Neuronal stem cell (in vitro differentiated cells): Measurements from ENCODE around the gene IL1RAPL2.
A peak's percentile ranks its signal among the peaks of the same experiment; 100 is the strongest.
"Not testable (repeated sequence)": the region's sequence is repeated elsewhere in the genome, so short reads cannot be mapped to it uniquely, and the experiment has no call there.

Experiments
- DNase-seq: peaks from one replicate; pipeline ENCODE4 v3.0.0-alpha.2; 2013; ENCODE audit warnings: low spot score
- H2AFZ ChIP-seq: one replicate; pipeline ENCODE4 v1.6.1; 2013; ENCODE audit warnings: mild to moderate bottlenecking, low read length, inconsistent platforms
- H2AK5ac ChIP-seq: 2 replicates; pipeline ENCODE4 v1.6.1; 2013; ENCODE audit warnings: low read depth, mild to moderate bottlenecking, inconsistent platforms, low read length, moderate library complexity, mixed read lengths
- H2BK120ac ChIP-seq: 2 replicates; pipeline ENCODE4 v1.6.1; 2013; ENCODE audit warnings: low read depth, mild to moderate bottlenecking, inconsistent platforms, low read length, moderate library complexity, mixed read lengths
- H2BK12ac ChIP-seq: one replicate; pipeline ENCODE4 v1.6.1; 2013; ENCODE audit warnings: low read length, inconsistent platforms
- H2BK15ac ChIP-seq: 2 replicates; pipeline ENCODE4 v1.6.1; 2013; ENCODE audit warnings: mild to moderate bottlenecking, low read length, inconsistent platforms, mixed read lengths
- H2BK5ac ChIP-seq: one replicate; pipeline ENCODE4 v1.6.1; 2013; ENCODE audit warnings: inconsistent platforms, mild to moderate bottlenecking, low read length, moderate library complexity
- H3K14ac ChIP-seq: one replicate; pipeline ENCODE4 v1.6.1; 2013; ENCODE audit warnings: low read length, inconsistent platforms
- H3K18ac ChIP-seq: 2 replicates; pipeline ENCODE4 v1.6.1; 2013; ENCODE audit warnings: low read length, inconsistent platforms
- H3K23ac ChIP-seq: 2 replicates; pipeline ENCODE4 v1.6.1; 2013; ENCODE audit warnings: low read depth, mild to moderate bottlenecking, mixed read lengths, low read length, inconsistent platforms; ENCODE audit not compliant: poor library complexity
- H3K27ac ChIP-seq: replicated peaks from 3 replicates; pipeline ENCODE4 v1.5.1; 2013; ENCODE audit warnings: low read length, inconsistent platforms
- H3K27me3 ChIP-seq, 3 experiments: 2 replicates each; pipeline ENCODE4 v1.6.1; 2013; ENCODE audit warnings: low read length in 3 of 3, mild to moderate bottlenecking in 2 of 3, inconsistent platforms in 1 of 3, low read depth in 1 of 3, mixed read lengths in 1 of 3, moderate library complexity in 1 of 3; ENCODE audit not compliant: control insufficient read depth in 3 of 3, insufficient read depth in 3 of 3
- H3K36me3 ChIP-seq, 2 donors: replicated peaks in 1 of 2; 2 replicates each; pipeline ENCODE4 v1.6.1; 2013; ENCODE audit warnings: low read length in 2 of 2; ENCODE audit not compliant: control insufficient read depth in 2 of 2, insufficient read depth in 2 of 2
- H3K4ac ChIP-seq: 2 replicates; pipeline ENCODE4 v1.6.1; 2013; ENCODE audit warnings: inconsistent platforms, mild to moderate bottlenecking, low read length, moderate library complexity
- H3K4me1 ChIP-seq, 2 donors: 1 replicate in 1 of 2; 2 replicates in 1 of 2; pipeline ENCODE4 v1.6.1; 2013; ENCODE audit warnings: low read length in 2 of 2, low read depth in 1 of 2; ENCODE audit not compliant: control insufficient read depth in 2 of 2, insufficient read depth in 1 of 2
- H3K4me2 ChIP-seq: one replicate; pipeline ENCODE4 v1.6.1; 2013; ENCODE audit warnings: mild to moderate bottlenecking, low read length, inconsistent platforms; ENCODE audit not compliant: insufficient read depth, poor library complexity, severe bottlenecking
- H3K4me3 ChIP-seq, 2 donors: 2 replicates each; pipeline ENCODE4 v1.5.1; 2013; ENCODE audit warnings: low read length in 2 of 2, mild to moderate bottlenecking in 2 of 2, inconsistent platforms in 1 of 2, moderate library complexity in 1 of 2
- H3K79me1 ChIP-seq: one replicate; pipeline ENCODE4 v1.6.1; 2013; ENCODE audit warnings: low read depth, mild to moderate bottlenecking, inconsistent platforms, low read length, moderate library complexity
- H3K9ac ChIP-seq: one replicate; pipeline ENCODE4 v1.6.1; 2013; ENCODE audit warnings: mild to moderate bottlenecking, low read depth, low read length, inconsistent platforms; ENCODE audit not compliant: poor library complexity
- H3K9me3 ChIP-seq, 2 donors: replicated peaks in 1 of 2; 2 replicates each; pipeline versions ENCODE3 to v1.6.1; 2013; ENCODE audit warnings: low read length in 2 of 2, mild to moderate bottlenecking in 2 of 2, inconsistent platforms in 1 of 2, low read depth in 1 of 2, mixed read lengths in 1 of 2, moderate library complexity in 1 of 2; ENCODE audit not compliant: control insufficient read depth in 2 of 2, insufficient read depth in 1 of 2
- H4K8ac ChIP-seq: one replicate; pipeline ENCODE4 v1.6.1; 2013; ENCODE audit warnings: low read depth, mild to moderate bottlenecking, inconsistent platforms, low read length, moderate library complexity
- H4K91ac ChIP-seq: one replicate; pipeline ENCODE4 v1.6.1; 2013; ENCODE audit warnings: low read length, low read depth, mild to moderate bottlenecking, inconsistent platforms; ENCODE audit not compliant: poor library complexity
- WGBS, 2 donors: extraction: QIAGEN DNeasy Blood & Tissue Kit; methylation state at CpG; one replicate each; pipeline ENCODE4 v1.1.7; 2013; ENCODE audit warnings: missing lambda C conversion rate in 2 of 2, mixed read lengths in 1 of 2; ENCODE audit not compliant: insufficient read length in 2 of 2, insufficient replicate concordance in 1 of 2; ENCODE audit errors: extremely low coverage in 2 of 2; 5-methylcytosine and 5-hydroxymethylcytosine counted together

Gene IL1RAPL2

DNA sequence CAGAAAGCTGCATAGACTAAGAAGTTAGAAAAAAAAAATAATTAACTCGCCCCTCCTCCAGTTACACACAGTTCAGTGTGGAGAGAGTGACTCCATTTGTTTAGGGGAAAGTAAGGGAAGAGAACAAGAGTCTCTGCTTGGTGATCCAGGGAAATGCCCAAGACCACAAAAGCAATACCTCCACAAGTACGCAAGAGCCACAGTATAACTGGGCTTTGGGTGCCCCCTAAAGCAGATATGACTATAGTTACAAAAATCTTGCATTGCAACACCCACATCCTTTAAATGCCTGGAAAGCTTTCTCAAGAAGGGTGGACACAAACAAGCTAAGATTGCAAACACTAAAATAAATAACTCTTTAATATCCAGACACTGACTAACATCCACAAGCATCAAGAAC, 1092.1 kb downstream of the IL1RAPL2 start:
- no peak overlapping the region for H3K9ac ChIP-seq
- H2BK15ac ChIP-seq, result no peak overlapping the region
- H4K91ac ChIP-seq, result no peak overlapping the region
- H3K79me1 ChIP-seq, result no peaks in the 10 kb centered on the region
- no peak overlapping the region for H3K4me2 ChIP-seq
- no peak overlapping the region for H3K4ac ChIP-seq
- H4K8ac ChIP-seq, result no peak overlapping the region
- no peaks in the 10 kb centered on the region for H3K9me3 ChIP-seq
- H2AK5ac ChIP-seq, result no peak overlapping the region
- no peak overlapping the region for H3K4me3 ChIP-seq
- H3K18ac ChIP-seq, result no peak overlapping the region
- no peaks in the 10 kb centered on the region for H3K27me3 ChIP-seq
- H2AFZ ChIP-seq, result no peak overlapping the region
- no peak overlapping the region for H3K14ac ChIP-seq
- H2BK5ac ChIP-seq, result no peak overlapping the region
- H3K36me3 ChIP-seq, result no peaks in the 10 kb centered on the region
- H2BK120ac ChIP-seq, result no peak overlapping the region
- no CpG with 5 or more reads among the region's 2 CpGs for WGBS, 2 donors
- DNase-seq, result no peak
- no peak overlapping the region for H3K27ac ChIP-seq
- no peak overlapping the region for H3K23ac ChIP-seq
- no peaks in the 10 kb centered on the region for H3K4me1 ChIP-seq
- no peak overlapping the region for H2BK12ac ChIP-seq

DNA sequence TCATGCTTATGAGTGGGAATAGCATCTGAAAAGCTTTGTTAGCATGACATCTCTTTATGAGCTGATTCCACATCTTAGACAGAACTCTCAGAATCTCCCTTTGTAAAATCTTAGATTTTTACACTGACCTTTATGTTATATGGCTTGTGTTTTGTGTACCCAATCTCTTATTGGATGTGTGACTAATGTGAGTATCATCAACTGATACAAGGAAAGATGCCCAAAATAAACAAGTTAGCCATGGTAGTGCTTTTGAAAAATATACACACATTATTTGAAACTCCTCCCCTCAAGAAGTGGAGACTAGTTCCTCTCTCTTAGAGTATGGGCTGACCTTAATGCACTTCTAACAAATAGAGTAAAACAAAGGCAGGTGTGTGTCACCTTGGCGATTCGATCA, 1096.2 kb downstream of the IL1RAPL2 start:
- Histone ChIP-seq H2BK12ac (no peak overlapping the region), H2AFZ (no peak overlapping the region), H3K9ac (no peak overlapping the region), H3K14ac (no peak overlapping the region), H3K27ac (no peak overlapping the region), H2BK120ac (no peak overlapping the region), H2BK5ac (no peak overlapping the region), H3K9me3 (no peaks in the 10 kb centered on the region), H4K91ac (no peak overlapping the region), H3K4me3 (no peak overlapping the region), H3K4me1 (no peaks in the 10 kb centered on the region), H3K79me1 (no peaks in the 10 kb centered on the region), H3K4me2 (no peak overlapping the region), H3K18ac (no peak overlapping the region), H3K36me3 (no peaks in the 10 kb centered on the region), H3K4ac (no peak overlapping the region), H2BK15ac (no peak overlapping the region), H3K23ac (no peak overlapping the region), H2AK5ac (no peak overlapping the region), H4K8ac (no peak overlapping the region), H3K27me3 (no peaks in the 10 kb centered on the region)
- no peak for DNase-seq
- no CpG with 5 or more reads among the region's 2 CpGs for WGBS, 2 donors

DNA sequence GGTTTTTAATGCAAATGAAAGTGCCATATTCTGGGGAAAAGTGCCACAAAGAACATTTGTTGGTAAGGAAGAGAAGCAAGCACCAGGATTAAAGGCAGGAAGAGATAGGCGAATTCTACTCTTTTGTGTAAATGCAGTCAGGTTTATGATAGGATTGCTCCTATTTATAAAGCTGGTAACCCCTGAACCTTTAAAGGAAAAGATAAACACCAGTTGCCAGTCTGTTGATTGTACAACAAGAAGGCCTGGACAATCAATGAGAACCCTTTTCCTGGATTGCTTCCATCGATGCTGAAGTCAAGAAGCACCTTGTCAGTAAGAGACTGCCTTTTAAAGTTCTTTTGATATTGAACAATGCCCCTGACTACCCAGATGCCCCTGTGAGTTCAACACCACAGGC, 1098.2 kb downstream of the IL1RAPL2 start:
- Histone ChIP-seq H3K18ac (no peak overlapping the region), H3K27ac (no peak overlapping the region), H3K4me1 (no peaks in the 10 kb centered on the region), H4K91ac (no peak overlapping the region), H3K4ac (no peak overlapping the region), H3K14ac (no peak overlapping the region), H4K8ac (no peak overlapping the region), H3K79me1 (no peaks in the 10 kb centered on the region), H2AK5ac (no peak overlapping the region), H2BK5ac (no peak overlapping the region), H3K4me2 (no peak overlapping the region), H3K4me3 (no peak overlapping the region), H3K23ac (no peak overlapping the region), H3K36me3 (no peaks in the 10 kb centered on the region), H3K27me3 (no peaks in the 10 kb centered on the region), H2BK12ac (no peak overlapping the region), H3K9ac (no peak overlapping the region), H2BK15ac (no peak overlapping the region), H3K9me3 (no peaks in the 10 kb centered on the region), H2BK120ac (no peak overlapping the region), H2AFZ (no peak overlapping the region)
- no CpG with 5 or more reads among the region's 2 CpGs for WGBS, 2 donors
- peak; percentile 50 for DNase-seq

DNA sequence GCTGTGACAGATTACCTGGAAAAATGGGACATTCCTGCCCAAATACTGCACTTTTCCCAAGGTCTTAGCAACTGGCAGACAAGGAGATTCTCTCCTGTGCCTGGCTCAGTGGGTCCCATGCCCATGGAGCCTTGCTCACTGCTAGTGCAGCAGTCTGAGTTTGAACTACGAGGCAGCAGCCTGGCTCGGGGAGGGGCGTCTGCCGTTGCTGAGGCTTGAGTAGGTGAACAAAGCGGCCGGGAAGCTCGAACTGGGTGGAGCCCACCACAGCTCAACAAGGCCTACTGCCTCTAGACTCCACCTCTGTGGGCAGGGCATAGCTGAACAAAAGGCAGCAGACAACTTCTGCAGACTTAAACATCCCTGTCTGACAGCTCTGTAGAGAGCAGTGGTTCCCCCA, 1118.3 kb downstream of the IL1RAPL2 start:
- not testable (repeated sequence) for H3K14ac ChIP-seq, H3K18ac ChIP-seq, H3K23ac ChIP-seq, H2BK5ac ChIP-seq, H3K4me1 ChIP-seq, H3K9me3 ChIP-seq, H4K8ac ChIP-seq, DNase-seq, H3K27me3 ChIP-seq, H4K91ac ChIP-seq, H3K9ac ChIP-seq, H2AK5ac ChIP-seq, H2BK12ac ChIP-seq, H3K79me1 ChIP-seq, H3K4me2 ChIP-seq, H3K27ac ChIP-seq, H2BK15ac ChIP-seq, H3K4ac ChIP-seq, H2BK120ac ChIP-seq, H3K36me3 ChIP-seq, H3K4me3 ChIP-seq
- no CpG with 5 or more reads among the region's 7 CpGs for WGBS, 2 donors
- H2AFZ ChIP-seq, result peak overlapping the region; percentile 45
